HepG2 (cell line): ENCODE measurements around the gene KBTBD2. TPM values are rescaled to one million over a fixed set of nuclear protein-coding genes. Genes with fewer than 3 reads are reported as not detected.

ENCODE experiments used
- CENPT ChIP-seq: sonication (generic); formaldehyde crosslinking; IDR thresholded peaks from 2 replicates; pipeline ENCODE4 v1.8.0; 2022; ENCODE audit warnings: low read depth, mild to moderate bottlenecking, moderate library complexity, missing genetic modification reagents
- FOXJ3 ChIP-seq: sonication (generic); formaldehyde crosslinking; IDR thresholded peaks from 2 replicates; pipeline ENCODE4 v1.4.0; 2020; ENCODE audit warnings: missing genetic modification reagents, mild to moderate bottlenecking, borderline replicate concordance
- GTF2F1 ChIP-seq: fragments of 150-350 bp; IDR thresholded peaks from 2 replicates; pipeline ENCODE4 v1.6.1; 2014; ENCODE audit warnings: low read length
- KAT8 ChIP-seq: IDR thresholded peaks from 2 replicates; pipeline ENCODE4 v1.6.1; 2016; ENCODE audit warnings: missing genetic modification reagents, missing compliant biosample characterization
- LCORL ChIP-seq, 2 experiments: fragments of 450-650 bp in 1 of 2; sonication (generic) in 1 of 2; formaldehyde crosslinking in 1 of 2; IDR thresholded peaks; 2 replicates each; pipeline versions ENCODE4 v1.5.0 to v1.6.1; 2017 to 2020; ENCODE audit warnings: antibody characterized with exemption in 1 of 2, missing genetic modification reagents in 1 of 2
- MEIS2 ChIP-seq: sonication (generic); formaldehyde crosslinking; IDR thresholded peaks from 2 replicates; pipeline ENCODE4 v1.9.0; 2021; ENCODE audit warnings: mild to moderate bottlenecking, missing genetic modification reagents
- NFYC ChIP-seq: IDR thresholded peaks from 2 replicates; pipeline ENCODE4 v1.6.1; 2016; ENCODE audit warnings: missing genetic modification reagents, missing compliant biosample characterization
- STAG1 ChIP-seq: sonication (generic); formaldehyde crosslinking; IDR thresholded peaks from 2 replicates; pipeline ENCODE4 v1.4.0; 2020; ENCODE audit warnings: missing genetic modification reagents
- ZNF143 ChIP-seq: sonication (generic); formaldehyde crosslinking; IDR thresholded peaks from 2 replicates; pipeline ENCODE4 v1.4.0; 2020; ENCODE audit warnings: missing genetic modification reagents
- ZNF235 ChIP-seq: sonication (generic); formaldehyde crosslinking; IDR thresholded peaks from 2 replicates; pipeline ENCODE4 v1.8.1; 2023; ENCODE audit warnings: mild to moderate bottlenecking, missing genetic modification reagents, borderline replicate concordance
- ZNF251 ChIP-seq: sonication (generic); formaldehyde crosslinking; IDR thresholded peaks from 2 replicates; pipeline ENCODE4 v1.9.0; 2021; ENCODE audit warnings: mild to moderate bottlenecking, missing genetic modification reagents
- ZNF317 ChIP-seq: sonication (generic); formaldehyde crosslinking; IDR thresholded peaks from 2 replicates; pipeline ENCODE4 v1.5.0; 2020; ENCODE audit warnings: mild to moderate bottlenecking, missing genetic modification reagents
- ZNF557 ChIP-seq: sonication (generic); formaldehyde crosslinking; IDR thresholded peaks from 2 replicates; pipeline ENCODE4 v1.4.0; 2020; ENCODE audit warnings: missing genetic modification reagents
- ZNF878 ChIP-seq: sonication (generic); formaldehyde crosslinking; IDR thresholded peaks from 2 replicates; pipeline ENCODE4 v1.8.1; 2023; ENCODE audit warnings: mild to moderate bottlenecking, missing genetic modification reagents, moderate library complexity
- ZSCAN20 ChIP-seq: sonication (generic); formaldehyde crosslinking; IDR thresholded peaks from 2 replicates; pipeline ENCODE4 v1.4.0; 2020; ENCODE audit warnings: missing genetic modification reagents, mild to moderate bottlenecking, borderline replicate concordance
- polyA plus RNA-seq, 8 experiments: library from polyadenylated mRNA; depleted of rRNA in 3 of 8; stranded (reverse) in 7 of 8; unstranded in 1 of 8; fragments of >200 nt; fragmentation: Illumina TruSeq in 4 of 8; extraction: Trizol in 4 of 8; gene quantifications; 2 replicates each; pipeline versions ENCODE4 v1.2.1 to v1.2.3, GENCODE V29; 2011 to 2016; ENCODE audit warnings: low read depth in 4 of 8, missing spikeins in 1 of 8, mixed read lengths in 1 of 8; ENCODE audit not compliant: insufficient read depth in 1 of 8
- total RNA-seq, 5 experiments: library from RNA; depleted of rRNA; stranded (reverse); fragments of >200 nt; fragmentation: Illumina TruSeq; extraction: Trizol; gene quantifications; 2 replicates each; pipeline ENCODE4 v1.2.3, GENCODE V29; 2016; ENCODE audit warnings: low read depth in 1 of 5
- TF ChIP-seq, protein P1 (sequence below): sonication (generic); formaldehyde crosslinking; IDR thresholded peaks from 2 replicates; pipeline ENCODE4 v1.4.0; 2020; ENCODE audit warnings: mild to moderate bottlenecking, missing genetic modification reagents
- TF ChIP-seq, protein P2 (sequence below): sonication (generic); formaldehyde crosslinking; IDR thresholded peaks from 2 replicates; pipeline ENCODE4 v1.4.0; 2020; ENCODE audit warnings: missing genetic modification reagents, borderline replicate concordance
- TF ChIP-seq, protein P3 (sequence below): sonication (generic); formaldehyde crosslinking; IDR thresholded peaks from 2 replicates; pipeline ENCODE4 v1.4.0; 2020; ENCODE audit warnings: missing genetic modification reagents
- TF ChIP-seq, protein P4 (sequence below): sonication (generic); formaldehyde crosslinking; conservative IDR thresholded peaks from 2 replicates; pipeline ENCODE4 v1.8.0; 2022; ENCODE audit warnings: mild to moderate bottlenecking, moderate library complexity, missing genetic modification reagents

KBTBD2 gene
- total and polyA plus RNA-seq, 2 of the 13 experiments (the other 11 are each of a cell fraction or from before 2014, with no cell fraction given): 24.0 to 25.2 TPM

DNA sequence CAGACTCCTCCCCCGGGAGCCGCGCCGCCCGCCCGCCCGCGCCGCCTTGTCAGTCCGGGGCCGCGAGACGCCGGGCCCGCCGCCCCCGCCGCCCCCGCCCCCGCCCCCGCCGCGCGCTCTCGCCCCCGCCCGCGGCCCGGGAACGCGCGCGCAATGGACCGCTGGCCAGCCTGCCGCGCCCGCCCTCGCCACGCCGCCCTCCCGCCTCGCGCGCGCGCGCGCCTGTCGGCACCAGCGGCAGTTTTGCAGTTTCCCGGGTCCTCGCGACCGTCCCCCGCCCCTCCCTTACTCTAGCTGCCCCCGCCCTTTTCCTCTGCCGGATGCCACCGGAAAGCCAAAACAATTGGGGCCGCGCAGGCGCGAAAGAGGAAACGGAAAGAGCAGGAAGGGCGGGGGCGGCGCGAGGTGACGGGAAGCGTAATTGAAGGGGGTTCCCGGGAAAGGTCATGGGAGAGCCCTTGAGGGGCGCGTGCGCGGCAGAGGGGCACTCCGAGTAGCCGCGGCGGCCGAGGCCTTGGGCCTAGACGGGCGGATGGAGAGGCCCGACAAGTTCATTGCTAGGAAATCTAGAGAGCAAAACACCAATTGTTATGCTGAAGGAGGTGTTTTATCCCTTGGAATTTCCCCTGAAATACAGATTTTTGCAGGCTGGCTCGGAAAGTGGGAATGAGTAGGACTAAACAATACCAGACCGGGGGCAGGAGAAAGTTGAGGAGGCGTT lies 400 bp upstream of the KBTBD2 start (continued):
- TF ChIP-seq, protein P1, sequence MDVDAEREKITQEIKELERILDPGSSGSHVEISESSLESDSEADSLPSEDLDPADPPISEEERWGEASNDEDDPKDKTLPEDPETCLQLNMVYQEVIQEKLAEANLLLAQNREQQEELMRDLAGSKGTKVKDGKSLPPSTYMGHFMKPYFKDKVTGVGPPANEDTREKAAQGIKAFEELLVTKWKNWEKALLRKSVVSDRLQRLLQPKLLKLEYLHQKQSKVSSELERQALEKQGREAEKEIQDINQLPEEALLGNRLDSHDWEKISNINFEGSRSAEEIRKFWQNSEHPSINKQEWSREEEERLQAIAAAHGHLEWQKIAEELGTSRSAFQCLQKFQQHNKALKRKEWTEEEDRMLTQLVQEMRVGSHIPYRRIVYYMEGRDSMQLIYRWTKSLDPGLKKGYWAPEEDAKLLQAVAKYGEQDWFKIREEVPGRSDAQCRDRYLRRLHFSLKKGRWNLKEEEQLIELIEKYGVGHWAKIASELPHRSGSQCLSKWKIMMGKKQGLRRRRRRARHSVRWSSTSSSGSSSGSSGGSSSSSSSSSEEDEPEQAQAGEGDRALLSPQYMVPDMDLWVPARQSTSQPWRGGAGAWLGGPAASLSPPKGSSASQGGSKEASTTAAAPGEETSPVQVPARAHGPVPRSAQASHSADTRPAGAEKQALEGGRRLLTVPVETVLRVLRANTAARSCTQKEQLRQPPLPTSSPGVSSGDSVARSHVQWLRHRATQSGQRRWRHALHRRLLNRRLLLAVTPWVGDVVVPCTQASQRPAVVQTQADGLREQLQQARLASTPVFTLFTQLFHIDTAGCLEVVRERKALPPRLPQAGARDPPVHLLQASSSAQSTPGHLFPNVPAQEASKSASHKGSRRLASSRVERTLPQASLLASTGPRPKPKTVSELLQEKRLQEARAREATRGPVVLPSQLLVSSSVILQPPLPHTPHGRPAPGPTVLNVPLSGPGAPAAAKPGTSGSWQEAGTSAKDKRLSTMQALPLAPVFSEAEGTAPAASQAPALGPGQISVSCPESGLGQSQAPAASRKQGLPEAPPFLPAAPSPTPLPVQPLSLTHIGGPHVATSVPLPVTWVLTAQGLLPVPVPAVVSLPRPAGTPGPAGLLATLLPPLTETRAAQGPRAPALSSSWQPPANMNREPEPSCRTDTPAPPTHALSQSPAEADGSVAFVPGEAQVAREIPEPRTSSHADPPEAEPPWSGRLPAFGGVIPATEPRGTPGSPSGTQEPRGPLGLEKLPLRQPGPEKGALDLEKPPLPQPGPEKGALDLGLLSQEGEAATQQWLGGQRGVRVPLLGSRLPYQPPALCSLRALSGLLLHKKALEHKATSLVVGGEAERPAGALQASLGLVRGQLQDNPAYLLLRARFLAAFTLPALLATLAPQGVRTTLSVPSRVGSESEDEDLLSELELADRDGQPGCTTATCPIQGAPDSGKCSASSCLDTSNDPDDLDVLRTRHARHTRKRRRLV (CRISPR knock-in tag): peak; percentile 73; the same call in 1 of the 2 replicates
- TF ChIP-seq, protein P2, sequence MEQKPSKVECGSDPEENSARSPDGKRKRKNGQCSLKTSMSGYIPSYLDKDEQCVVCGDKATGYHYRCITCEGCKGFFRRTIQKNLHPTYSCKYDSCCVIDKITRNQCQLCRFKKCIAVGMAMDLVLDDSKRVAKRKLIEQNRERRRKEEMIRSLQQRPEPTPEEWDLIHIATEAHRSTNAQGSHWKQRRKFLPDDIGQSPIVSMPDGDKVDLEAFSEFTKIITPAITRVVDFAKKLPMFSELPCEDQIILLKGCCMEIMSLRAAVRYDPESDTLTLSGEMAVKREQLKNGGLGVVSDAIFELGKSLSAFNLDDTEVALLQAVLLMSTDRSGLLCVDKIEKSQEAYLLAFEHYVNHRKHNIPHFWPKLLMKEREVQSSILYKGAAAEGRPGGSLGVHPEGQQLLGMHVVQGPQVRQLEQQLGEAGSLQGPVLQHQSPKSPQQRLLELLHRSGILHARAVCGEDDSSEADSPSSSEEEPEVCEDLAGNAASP (CRISPR knock-in tag): peak; percentile 41; the same call in 1 of the 2 replicates
- TF ChIP-seq FOXJ3 (no peak; the same call in 1 of the 2 replicates), MEIS2 (CRISPR knock-in tag) (peak; percentile 77), ZNF235 (CRISPR knock-in tag) (0 out of 2 replicates have a peak, but pooled peaks have one; percentile 58), ZNF878 (CRISPR knock-in tag) (no peak), ZNF317 (CRISPR knock-in tag) (peak; percentile 59; the same call in 1 of the 2 replicates), STAG1 (CRISPR knock-in tag) (no peak), GTF2F1 (no peak), LCORL (IDR thresholded peaks at IDR 0.05) (peak; percentile 47; the same call in 1 of the 2 replicates), LCORL (CRISPR knock-in tag; IDR thresholded peaks at IDR 0.05) (peak; percentile 81), ZSCAN20 (CRISPR knock-in tag) (no peak; the same call in 1 of the 2 replicates), NFYC (CRISPR knock-in tag) (no peak), CENPT (CRISPR knock-in tag) (no peak), ZNF251 (CRISPR knock-in tag) (no peak), KAT8 (peak; percentile 61; the same call in 1 of the 2 replicates), ZNF557 (CRISPR knock-in tag) (no peak), ZNF143 (CRISPR knock-in tag) (peak; percentile 67)
- TF ChIP-seq, protein P3, sequence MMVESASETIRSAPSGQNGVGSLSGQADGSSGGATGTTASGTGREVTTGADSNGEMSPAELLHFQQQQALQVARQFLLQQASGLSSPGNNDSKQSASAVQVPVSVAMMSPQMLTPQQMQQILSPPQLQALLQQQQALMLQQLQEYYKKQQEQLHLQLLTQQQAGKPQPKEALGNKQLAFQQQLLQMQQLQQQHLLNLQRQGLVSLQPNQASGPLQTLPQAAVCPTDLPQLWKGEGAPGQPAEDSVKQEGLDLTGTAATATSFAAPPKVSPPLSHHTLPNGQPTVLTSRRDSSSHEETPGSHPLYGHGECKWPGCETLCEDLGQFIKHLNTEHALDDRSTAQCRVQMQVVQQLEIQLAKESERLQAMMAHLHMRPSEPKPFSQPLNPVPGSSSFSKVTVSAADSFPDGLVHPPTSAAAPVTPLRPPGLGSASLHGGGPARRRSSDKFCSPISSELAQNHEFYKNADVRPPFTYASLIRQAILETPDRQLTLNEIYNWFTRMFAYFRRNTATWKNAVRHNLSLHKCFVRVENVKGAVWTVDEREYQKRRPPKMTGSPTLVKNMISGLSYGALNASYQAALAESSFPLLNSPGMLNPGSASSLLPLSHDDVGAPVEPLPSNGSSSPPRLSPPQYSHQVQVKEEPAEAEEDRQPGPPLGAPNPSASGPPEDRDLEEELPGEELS (CRISPR knock-in tag): peak; percentile 57
- TF ChIP-seq, protein P4, sequence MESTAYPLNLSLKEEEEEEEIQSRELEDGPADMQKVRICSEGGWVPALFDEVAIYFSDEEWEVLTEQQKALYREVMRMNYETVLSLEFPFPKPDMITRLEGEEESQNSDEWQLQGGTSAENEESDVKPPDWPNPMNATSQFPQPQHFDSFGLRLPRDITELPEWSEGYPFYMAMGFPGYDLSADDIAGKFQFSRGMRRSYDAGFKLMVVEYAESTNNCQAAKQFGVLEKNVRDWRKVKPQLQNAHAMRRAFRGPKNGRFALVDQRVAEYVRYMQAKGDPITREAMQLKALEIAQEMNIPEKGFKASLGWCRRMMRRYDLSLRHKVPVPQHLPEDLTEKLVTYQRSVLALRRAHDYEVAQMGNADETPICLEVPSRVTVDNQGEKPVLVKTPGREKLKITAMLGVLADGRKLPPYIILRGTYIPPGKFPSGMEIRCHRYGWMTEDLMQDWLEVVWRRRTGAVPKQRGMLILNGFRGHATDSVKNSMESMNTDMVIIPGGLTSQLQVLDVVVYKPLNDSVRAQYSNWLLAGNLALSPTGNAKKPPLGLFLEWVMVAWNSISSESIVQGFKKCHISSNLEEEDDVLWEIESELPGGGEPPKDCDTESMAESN (CRISPR knock-in tag): 0 out of 2 replicates have a peak, but pooled peaks have one; percentile 23
